ENCODE measurements around the gene ZNF763.
"Not testable (repeated sequence)": the region's sequence is repeated elsewhere in the genome, so short reads cannot be mapped to it uniquely, and the experiment has no call there.

GRCh38 chr19:11938383-11938782, 26.5 kb upstream of the ZNF763 start:
- not testable (repeated sequence) for TF ChIP-seq JUND (IDR thresholded peaks at IDR 0.05); MXI1 (IDR thresholded peaks at IDR 0.05; ENCODE audit: low read depth, low read length)
- TF ChIP-seq, protein P1, sequence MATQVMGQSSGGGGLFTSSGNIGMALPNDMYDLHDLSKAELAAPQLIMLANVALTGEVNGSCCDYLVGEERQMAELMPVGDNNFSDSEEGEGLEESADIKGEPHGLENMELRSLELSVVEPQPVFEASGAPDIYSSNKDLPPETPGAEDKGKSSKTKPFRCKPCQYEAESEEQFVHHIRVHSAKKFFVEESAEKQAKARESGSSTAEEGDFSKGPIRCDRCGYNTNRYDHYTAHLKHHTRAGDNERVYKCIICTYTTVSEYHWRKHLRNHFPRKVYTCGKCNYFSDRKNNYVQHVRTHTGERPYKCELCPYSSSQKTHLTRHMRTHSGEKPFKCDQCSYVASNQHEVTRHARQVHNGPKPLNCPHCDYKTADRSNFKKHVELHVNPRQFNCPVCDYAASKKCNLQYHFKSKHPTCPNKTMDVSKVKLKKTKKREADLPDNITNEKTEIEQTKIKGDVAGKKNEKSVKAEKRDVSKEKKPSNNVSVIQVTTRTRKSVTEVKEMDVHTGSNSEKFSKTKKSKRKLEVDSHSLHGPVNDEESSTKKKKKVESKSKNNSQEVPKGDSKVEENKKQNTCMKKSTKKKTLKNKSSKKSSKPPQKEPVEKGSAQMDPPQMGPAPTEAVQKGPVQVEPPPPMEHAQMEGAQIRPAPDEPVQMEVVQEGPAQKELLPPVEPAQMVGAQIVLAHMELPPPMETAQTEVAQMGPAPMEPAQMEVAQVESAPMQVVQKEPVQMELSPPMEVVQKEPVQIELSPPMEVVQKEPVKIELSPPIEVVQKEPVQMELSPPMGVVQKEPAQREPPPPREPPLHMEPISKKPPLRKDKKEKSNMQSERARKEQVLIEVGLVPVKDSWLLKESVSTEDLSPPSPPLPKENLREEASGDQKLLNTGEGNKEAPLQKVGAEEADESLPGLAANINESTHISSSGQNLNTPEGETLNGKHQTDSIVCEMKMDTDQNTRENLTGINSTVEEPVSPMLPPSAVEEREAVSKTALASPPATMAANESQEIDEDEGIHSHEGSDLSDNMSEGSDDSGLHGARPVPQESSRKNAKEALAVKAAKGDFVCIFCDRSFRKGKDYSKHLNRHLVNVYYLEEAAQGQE (IDR thresholded peaks at IDR 0.05; ENCODE audit: low read depth, low read length), result not testable (repeated sequence)
